GM21786 (cell line): ENCODE results near the gene CCER1.
"Not testable (repeated sequence)": the region's sequence is repeated elsewhere in the genome, so short reads cannot be mapped to it uniquely, and the experiment has no call there.

Experiments used
- ATAC-seq: cut with Tn5 transposase; IDR thresholded peaks from one replicate; pipeline ENCODE4 v1.9.1; 2021; ENCODE audit not compliant: unreplicated experiment

CCER1 gene

GRCh38 chr12:90954921-90955320 is at the start of gene CCER1:
Gene CCER1 (minus strand): TSS chr12:90955176. CDS start chr12:90954742, 434 bp downstream.
- no peak for ATAC-seq

- no peak for ATAC-seq
These were observed 48.8 kb upstream of the CCER1 start for GRCh38 chr12:91003737-91004136.

GRCh38 chr12:91001306-91001705 is 46.3 kb upstream of the CCER1 start:
- no peak for ATAC-seq

- ATAC-seq: no peak
These were observed 45.0 kb upstream of the CCER1 start for GRCh38 chr12:90999966-91000365.

GRCh38 chr12:90999527-90999926 is 44.6 kb upstream of the CCER1 start:
- ATAC-seq: no peak

- no peak for ATAC-seq
These were observed 40.0 kb upstream of the CCER1 start for GRCh38 chr12:90995010-90995409.

- ATAC-seq: no peak
These were observed 37.0 kb upstream of the CCER1 start for GRCh38 chr12:90991952-90992465.

GRCh38 chr12:90990611-90991010 is 35.6 kb upstream of the CCER1 start:
- ATAC-seq: no peak

GRCh38 chr12:90989686-90990111 is 34.7 kb upstream of the CCER1 start:
- no peak for ATAC-seq

- peak; percentile 61 for ATAC-seq
These were observed 32.5 kb upstream of the CCER1 start for GRCh38 chr12:90987520-90987919.

- ATAC-seq: no peak
These were observed 32.1 kb upstream of the CCER1 start for GRCh38 chr12:90987101-90987500.

- not testable (repeated sequence) for ATAC-seq
These were observed 30.4 kb upstream of the CCER1 start for GRCh38 chr12:90985331-90985730.

GRCh38 chr12:90984114-90984513 is 29.1 kb upstream of the CCER1 start:
- ATAC-seq: no peak

- ATAC-seq: no peak
These were observed 27.2 kb upstream of the CCER1 start for GRCh38 chr12:90982170-90982569.

- ATAC-seq: no peak
These were observed 25.0 kb upstream of the CCER1 start for GRCh38 chr12:90979951-90980350.

- no peak for ATAC-seq
These were observed 24.0 kb upstream of the CCER1 start for GRCh38 chr12:90979019-90979418.

GRCh38 chr12:90978117-90978770 is 23.3 kb upstream of the CCER1 start:
- ATAC-seq: peak; percentile 84

GRCh38 chr12:90977224-90977623 is 22.2 kb upstream of the CCER1 start:
- ATAC-seq: no peak

GRCh38 chr12:90974286-90974685 is 19.3 kb upstream of the CCER1 start:
- ATAC-seq: no peak

- no peak for ATAC-seq
These were observed 17.2 kb upstream of the CCER1 start for GRCh38 chr12:90972226-90972625.

- no peak for ATAC-seq
These were observed 15.9 kb upstream of the CCER1 start for GRCh38 chr12:90970911-90971310.

GRCh38 chr12:90970471-90970870 is 15.5 kb upstream of the CCER1 start:
- ATAC-seq: no peak

- no peak for ATAC-seq
These were observed 14.9 kb upstream of the CCER1 start for GRCh38 chr12:90969851-90970250.
